Stimulated activated CD8-positive, alpha-beta memory T cell treated with anti-CD3 and anti-CD28 coated beads, Interleukin-12 subunit alpha, Interleukin-12 subunit beta, amount 100 ng/mL, for 24 hours (primary cell): Measurements from ENCODE around the gene HCST.
"Not testable (repeated sequence)": the region's sequence is repeated elsewhere in the genome, so short reads cannot be mapped to it uniquely, and the experiment has no call there.

Experiments used
- DNase-seq: peaks from one replicate; pipeline ENCODE4 v3.0.0-alpha.2; 2020; ENCODE audit errors: extremely low read depth

Gene HCST

DNA sequence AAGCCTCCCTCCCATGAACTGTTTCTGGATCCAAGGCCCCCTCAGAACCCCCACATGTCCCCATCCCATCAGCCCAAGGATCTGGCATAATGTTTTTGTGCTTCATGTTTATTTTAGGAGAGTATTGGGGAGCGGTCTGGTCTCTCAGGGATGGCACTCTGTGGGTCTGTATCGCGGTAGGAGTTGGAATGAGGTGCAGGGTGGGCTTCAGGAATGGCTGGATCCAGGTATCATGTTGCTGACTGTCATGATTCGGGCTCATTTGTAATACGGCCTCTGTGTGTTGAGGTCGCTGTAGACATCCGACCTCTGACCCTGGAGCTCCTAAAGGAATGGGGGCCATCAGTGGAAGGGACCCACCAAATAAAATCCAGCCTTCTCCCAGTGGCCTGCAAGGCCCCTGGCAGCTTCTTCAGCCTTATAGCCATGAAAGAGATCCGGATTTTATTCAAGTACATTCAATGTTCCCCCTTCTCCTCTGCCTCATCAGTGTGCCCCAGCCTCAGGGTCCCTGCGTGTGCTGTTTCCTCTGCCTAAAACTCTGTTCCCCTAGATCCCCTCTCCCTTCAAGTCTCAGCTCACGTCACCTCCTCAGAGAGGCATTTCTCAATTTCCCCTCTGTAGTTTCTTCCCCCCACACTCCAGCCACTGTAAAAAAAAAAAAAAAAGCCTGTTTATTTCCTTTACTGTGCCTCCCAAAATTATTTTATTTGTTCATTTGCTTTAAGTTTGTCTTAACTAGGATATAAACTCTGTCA lies 2.2 kb downstream of the HCST start:
- no peak for DNase-seq

DNA sequence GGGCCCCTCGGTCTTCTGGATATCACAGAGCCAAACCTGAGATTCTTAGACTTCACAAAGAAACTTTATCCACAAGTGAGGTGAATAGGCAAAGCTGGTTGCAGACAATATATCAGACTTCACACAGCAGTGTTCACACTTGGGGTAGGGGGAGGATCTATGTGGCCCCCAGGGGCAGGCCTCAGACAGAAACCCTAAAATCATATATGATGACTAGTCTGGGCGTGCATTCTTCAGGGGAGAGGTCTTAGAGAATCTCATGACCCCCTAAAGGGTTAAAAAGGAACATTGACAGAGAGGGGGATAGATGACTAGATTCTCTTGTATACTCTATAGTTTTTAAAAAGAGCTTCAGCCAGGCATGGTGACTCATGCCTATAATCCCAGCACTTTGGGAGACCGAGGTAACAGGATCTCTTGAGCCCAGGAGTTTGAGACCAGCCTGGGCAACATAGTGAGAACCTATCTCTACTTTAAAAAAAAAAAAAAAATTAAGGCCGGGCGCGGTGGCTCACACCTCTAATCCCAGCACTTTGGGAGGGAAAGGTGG lies 2.9 kb downstream of the HCST start:
- DNase-seq = no peak

DNA sequence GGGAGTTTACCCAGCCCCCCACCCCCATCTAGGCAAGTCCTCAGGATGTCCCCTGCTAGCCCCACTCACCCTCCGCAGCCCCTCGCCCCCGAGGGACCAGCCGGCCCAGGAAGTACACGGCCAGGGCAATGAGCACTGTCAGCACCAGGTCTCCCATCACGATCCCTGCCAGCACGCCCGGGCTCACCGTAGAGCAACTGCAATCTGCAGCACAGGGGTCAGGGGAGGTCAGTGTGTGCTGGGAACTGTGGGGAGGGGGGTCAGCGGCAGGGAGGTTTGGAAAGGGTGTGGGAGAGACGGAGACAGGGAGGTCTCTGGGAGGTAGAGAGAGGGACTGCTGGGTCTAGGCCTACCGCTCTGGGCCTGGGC lies 5.0 kb downstream of the HCST start:
- no peak for DNase-seq

DNA sequence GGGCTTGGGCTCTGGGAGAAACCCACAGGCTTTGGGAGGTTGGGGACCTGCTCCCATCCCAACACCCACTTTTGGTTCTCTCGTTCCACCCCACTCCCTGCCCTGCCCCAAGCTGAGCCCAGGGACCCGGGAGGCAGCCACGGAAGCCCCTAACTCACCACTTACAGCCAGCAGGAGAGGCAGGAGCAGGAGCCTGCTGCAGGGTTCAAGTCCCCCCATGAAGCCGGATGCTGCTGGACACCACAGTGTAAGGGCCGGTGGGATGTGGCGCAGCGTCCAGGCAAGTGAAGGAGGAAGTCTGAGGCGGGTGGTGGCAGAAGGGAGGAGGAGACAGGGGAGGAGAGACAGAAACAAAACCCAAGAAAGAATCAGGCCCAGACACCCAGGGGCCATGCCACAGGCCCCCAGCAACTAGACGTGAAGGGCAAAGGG lies 5.7 kb downstream of the HCST start, which contains the start of gene TYROBP:
TSS of gene TYROBP (minus strand) at position 286 of the 432 bp plus-strand sequence. CDS start at position 219, 67 bp downstream.
- no peak for DNase-seq

DNA sequence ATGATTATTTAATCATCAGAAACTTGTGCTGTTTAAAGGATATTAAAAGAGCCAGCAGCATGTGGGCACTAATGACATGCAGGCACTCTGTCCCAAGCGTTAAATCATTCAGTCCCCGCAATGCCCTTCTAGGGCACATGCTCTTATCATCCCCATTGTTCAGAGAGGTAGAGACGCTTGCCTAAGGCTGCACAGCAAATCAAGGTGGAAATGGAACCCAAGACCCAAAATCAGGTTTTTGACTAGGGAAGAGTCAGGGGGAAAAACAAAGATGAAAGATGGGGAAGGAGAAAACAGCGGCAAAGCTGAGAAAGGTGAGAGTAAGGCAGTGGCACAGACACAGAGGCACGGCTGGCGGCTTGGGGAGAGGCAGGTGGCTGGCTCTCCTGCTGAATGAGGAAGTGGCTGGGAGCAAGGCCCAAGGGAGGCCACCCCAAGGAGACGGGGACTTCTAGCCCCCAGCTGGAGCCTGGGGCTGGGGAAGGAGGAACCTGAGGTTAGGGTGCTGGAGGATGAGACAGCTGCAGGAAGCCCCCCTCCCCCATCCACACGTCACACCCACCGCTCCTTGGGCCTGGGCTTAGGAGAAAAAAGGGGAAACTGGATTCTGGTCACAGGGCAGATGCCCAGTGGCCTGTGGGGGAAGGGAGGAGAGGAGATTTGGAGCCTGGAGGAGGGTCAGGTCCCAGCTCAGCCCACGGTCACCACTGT lies 6.8 kb downstream of the HCST start:
- DNase-seq = no peak

DNA sequence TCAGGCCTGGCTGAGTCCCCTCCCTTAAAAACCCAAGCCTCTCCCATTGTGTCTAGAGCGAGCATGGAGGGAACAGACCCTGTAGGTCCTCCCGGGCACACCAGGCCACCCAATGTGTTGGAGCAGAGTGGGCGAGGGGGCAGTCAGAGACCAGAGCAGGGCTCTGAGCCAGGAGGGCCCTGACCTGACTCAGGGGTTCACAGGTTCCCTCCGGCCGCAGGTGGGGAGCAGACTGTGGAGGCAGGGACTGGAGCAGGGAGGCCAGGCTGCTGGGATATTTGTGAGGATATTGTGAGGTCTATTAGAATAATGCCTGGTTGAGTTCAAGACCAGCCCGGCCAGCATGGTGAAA lies 7.3 kb downstream of the HCST start:
- DNase-seq = no peak

DNA sequence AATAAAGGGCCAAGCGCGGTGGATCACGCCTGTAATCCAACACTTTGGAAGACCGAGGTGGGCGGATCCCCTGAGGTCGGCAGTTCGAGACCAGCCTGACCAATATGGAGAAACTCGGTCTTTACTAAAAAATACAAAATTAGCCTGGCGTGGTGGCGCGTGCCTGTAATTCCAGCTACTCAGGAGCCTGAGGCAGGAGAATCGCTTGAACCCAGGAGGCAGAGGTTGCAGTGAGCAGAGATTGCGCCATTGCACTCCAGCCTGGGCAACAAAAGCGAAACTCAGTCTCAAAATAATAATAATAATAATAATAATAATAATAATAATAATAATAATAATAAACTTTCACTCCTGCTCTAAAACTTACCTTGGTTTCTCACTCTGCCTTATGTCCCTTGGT lies 8.0 kb downstream of the HCST start:
- DNase-seq = not testable (repeated sequence)

DNA sequence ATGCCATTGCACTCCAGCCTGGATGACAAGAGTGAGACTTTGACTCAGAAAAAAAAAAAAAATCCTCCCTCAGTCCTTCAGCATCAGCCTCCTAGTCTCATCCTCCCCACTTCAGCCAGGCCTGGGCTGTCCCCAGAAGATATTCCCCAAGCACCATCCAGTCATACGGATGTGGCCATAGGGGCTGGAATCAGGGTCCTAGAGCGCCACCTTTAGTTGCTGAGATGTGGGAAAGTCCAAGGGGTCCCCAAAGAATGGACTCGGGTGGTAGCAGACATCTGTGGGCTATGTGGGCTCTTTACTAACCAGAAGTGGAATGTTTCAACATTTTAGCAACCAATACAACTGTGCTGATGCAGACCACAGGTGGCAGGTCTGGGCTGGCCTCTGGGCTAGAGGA lies 8.8 kb downstream of the HCST start:
- no peak for DNase-seq

DNA sequence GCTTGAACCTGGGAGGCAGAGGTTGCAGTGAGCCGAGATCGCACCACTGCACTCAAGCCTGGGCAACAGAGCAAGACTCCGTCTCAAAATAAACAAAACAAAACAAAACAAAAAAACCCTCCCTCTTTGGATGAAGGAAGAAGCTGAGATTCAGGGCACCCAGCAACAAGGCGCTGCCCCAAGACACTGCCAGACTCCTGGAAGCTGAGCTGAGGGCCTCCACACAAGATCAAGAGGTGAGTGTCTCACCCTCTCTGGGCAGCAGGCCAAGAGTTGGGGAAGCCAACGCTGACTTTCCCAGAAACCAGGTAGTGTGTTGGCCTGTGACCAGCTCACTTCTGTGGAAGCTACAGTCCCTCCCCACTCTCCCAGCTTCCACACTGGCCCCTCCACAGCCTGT lies 9.5 kb downstream of the HCST start:
- DNase-seq = no peak

DNA sequence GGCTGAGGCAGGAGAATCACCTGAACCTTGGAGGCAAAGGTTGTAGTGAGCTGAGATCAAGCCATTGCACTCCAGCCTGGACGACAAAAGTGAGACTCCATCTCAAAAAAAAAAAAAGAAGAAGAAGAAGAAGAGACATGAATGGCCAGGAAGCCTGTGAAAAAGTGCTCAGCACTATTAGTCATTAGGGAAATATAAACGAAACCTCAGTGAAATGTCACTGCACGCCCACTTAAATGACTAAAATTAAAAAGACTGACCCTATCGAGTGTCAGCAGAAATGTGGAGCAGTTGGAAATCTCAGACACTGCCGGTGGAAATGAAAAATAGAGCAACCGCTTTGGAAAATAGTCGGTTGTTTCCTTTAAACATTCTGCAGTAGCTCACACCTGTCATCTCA lies 11.3 kb downstream of the HCST start:
- no peak for DNase-seq

DNA sequence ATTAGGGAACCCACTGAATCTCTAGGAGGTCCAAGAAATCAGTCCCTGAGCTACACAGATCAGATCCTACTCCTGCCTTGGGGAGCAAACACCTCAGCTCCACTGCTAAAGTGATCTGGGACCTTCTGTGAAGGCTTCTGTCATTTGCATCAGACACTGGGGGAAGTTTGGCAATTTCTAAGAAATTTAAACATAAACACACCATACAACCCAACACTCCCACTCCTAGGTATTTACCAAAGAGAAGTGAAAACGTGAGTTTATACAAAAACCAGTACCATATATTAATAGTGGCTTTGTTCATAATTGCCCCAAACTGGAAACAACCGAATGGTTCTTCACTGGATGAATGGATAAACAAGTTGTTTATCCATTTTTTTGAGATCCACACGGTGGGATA lies 13.1 kb downstream of the HCST start:
- DNase-seq = no peak

DNA sequence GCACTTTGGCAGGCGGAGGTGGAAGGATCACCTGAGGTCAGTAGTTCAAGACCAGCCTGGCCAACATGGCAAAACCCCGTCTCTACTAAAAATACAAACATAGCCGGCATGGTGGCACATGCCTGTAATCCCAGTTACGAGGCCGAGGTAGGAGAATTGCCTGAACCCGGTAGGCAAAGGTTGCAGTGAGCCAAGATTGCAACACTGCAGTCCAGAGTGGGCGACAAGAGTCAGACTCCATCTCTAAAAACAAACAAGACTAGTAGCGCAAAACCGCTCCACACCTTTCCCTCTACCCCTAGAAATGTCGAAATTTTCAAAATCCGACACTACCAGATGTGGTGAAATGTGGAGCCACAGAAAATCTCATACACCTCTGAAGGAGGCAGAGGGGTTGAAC lies 17.0 kb downstream of the HCST start:
- DNase-seq = no peak

DNA sequence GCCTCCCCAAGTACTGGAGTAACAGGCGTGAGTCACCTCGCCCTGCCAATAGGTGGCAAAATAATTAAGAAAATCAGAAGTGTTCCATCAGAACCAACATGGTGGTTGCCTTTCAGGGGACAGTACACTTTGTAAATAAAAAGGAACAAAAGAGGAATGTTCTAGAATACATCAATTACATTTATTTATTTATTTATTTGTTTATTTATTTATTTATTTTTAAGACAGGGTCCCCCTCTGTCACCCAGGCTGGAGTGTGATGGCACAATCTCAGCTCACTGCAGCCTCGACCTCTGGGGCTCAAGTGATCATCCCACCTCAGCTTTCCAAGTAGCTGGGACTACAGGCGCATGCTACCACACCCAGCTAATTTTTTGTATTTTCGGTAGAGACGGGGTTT lies 18.7 kb downstream of the HCST start:
- DNase-seq = no peak

DNA sequence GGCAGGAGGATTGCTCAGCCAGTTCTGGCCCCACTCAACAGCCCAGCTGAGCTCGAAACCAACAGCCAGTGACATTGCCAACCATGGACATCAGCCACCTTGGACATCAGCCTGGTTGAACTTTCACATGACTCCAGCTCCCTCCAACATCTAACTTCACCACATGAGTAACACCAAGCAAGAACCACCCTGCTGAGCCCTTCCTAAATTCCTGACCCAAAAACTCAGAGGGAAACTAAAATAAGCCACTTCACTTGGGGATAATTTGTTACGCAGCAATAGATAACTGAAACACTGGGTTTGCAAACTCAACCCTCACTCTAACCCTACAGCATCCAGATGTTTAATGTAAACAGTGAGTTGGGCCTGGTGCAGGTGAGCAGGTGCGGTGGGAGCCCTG lies 23.2 kb downstream of the HCST start:
- DNase-seq = no peak

DNA sequence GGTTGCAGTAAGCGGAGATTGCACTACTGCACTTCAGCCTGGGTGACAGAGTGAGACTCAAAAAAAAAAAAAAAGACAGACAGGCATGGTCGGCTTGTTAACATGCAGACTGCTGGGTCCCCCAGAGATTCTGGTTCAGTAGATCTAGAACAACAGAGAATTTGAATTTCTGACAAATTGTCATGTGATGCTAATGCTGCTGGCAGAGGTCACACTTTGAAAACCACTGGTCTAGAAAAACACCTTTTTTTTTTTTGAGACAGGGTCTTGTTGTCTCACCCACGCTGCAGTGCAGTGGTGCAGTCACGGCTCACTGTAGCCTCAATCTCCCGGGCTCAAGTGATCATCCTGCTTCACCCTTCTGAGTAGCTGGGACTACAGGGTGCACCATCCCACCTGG lies 26.2 kb downstream of the HCST start:
- no peak for DNase-seq

DNA sequence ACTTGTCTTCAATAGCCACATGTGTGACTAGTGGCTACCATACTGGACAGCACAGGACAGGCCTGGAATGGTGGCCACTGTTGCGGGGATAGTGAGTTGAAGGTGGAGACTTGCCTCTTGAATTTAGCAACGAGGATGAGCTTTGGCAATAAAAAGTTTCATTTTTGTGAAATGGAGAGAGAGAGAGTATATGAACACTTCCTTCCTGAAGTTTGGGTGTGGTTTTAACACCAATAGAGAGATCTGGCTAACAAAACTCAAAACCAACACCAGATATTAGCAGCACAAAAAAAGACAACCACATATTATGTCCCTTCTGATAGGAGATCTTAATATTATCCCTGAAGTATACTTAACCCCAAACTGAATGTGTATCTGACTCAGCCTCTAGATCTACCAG lies 27.5 kb downstream of the HCST start:
- DNase-seq = no peak

DNA sequence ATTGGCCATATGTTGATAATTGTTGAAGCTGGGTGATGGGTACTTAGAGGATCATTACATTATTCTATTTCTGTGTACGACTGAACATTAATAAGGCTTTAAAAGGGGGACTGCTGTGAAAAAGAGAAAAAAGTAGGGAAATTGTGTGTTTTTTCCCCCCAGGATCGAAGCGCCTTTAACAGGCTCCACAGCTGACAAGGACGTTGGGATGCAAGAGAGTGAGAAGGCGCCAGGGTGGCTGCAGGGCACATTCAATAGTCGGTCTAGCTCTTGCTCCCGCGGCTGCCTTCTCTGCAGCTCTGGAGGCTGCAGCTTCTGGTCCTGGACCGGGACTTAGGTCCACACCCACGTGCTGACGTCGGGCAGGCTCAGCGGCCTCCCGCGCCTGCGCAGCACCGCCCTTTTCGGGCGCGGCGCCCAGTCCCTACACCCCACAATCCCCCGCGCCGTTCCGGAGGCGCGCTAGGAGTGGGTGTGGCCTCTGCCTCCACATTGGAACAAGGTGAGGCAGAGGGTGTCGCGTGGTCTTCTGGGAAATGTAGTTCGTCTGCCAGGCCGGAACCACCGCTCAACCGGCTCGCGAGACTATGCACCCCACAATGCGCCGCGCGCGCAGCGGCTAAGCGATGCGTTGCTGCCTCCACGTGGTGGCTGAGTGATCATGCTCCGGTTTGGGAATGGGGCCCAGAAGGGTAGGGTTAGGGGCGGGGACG lies 29.0 kb downstream of the HCST start:
- peak; percentile 97 for DNase-seq

DNA sequence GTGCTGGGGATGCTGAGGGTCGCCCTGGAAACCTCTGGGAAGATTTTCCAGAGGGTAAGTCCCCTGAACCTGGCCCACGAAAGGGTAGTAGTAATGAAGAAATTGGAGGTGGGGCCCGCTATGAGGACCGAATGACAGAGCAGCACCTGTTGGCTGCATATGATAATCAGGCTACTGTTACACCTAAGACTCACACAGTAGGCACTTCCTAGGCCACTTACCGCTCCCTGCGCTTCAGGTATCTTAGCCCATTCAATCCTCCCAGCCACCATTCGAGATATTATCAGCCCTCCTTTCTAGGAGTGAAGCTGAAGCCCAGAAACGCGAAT lies 29.5 kb downstream of the HCST start:
- no peak for DNase-seq

DNA sequence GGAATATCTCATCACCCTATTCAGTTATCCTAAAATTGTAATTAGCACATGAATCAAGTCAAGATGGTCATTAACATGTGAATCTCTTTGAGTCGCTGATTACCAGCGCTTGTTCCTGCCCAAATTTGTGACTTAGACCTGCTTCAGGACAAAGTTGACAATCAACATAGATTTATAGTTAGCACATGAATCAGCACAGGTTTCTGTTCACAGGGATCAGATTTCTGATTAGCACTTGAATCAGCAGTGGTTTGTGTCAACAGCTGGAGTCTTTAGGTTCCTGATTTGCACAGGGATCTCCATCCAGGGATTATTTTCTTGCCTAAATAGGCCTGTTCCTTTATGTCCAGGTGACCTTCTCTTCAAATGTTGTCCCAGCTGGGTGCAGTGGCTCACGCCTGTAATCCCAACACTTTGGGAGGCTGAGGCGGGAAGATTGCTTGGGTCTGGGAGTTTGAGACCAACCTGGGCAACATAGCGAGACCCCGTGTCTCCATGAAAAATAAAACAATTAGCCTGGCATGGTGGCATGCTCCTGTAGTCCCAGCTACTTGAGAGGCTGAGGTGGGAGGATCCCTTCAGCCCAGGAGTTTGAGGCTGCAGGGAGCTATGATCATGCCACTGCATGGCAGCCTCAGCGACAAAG lies 30.1 kb downstream of the HCST start:
- no peak for DNase-seq

DNA sequence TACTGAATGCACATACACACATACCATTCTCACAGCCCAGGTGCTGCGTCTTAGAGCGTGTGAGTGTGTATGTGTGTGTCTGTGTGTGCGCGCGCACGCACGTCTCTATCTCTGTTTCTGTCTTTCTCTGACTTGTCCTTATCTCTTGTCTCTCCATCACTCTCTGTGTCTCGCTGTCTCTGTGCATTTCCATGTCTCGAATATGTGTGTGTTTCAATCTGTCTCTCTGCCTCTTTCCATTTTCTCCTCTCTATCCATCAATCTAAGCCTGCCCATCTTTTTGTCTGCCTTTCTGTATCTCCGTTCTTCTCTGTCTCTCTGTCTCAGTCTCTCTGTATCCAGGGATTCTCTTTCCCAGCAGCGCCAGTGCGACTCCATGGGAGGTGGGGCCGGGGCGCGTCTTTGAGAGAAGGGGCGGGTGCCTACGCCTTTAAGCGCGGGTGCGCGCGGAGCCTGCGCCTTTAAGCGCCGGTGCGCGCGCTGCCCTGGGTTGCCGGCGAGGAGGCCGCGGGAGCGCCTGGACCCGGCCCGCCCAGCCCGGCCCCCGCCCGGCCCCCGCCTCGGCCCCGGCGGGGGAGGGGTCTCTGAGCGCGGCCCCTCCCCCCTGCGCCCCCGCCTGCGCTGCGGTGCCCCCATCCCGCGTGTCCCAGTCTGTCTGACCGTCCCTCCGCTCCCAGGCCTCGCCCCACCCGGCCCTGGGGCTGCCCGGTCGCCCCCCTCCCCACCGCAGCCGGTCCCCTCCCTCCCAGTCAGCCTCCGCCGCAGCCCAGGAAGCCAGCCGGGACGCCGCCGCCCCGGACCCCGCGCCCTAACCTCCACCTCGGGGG lies 33.8 kb downstream of the HCST start, which contains the start of gene LRFN3:
TSS of gene LRFN3 (plus strand) at position 464 of the 827 bp plus-strand sequence. CDS start 3,052 bp downstream, outside the sequence.
- DNase-seq = no peak

DNA sequence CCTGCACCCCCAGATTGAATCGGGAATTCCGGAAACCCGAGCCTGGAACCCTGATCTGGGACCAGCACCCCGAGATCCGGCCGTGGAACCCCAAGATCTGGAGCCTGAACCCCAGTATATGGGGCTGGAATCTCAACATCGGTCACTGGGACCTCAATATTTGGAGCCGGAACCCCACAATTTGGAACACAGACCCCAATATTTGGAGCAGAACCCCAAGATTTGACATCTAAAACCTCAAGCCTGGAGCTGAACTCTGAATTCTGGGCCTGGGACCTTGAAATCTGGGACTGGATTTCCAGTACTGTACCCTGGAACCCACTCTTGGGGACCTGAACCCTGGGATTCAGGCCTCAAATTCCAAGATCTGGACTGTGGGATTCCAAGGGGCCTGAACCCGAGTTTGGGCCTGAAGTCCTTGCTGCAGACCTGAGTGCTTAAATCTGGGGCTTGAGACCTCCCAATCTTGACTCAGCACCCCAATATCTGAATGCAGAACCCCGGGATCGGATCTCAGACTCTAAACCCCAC lies 34.5 kb downstream of the HCST start:
- DNase-seq = no peak
